WTC11 (cell line): ENCODE results near the gene TNS2. TPM values are rescaled to one million over a fixed set of nuclear protein-coding genes. Genes with fewer than 3 reads are reported as not detected.

ENCODE experiments used
- ATAC-seq: fragments of 200-7000 bp; cut with Tn5 transposase; 2 replicates; pipeline ENCODE4 v1.10.0; 2021; ENCODE audit warnings: mild to moderate bottlenecking, moderate library complexity
- CTCF ChIA-PET: fragments of 300-600 bp; sonication (Branson Sonifier 250); formaldehyde crosslinking; loops from one replicate; lab custom pipeline; 2021; ENCODE audit warnings: antibody characterized with exemption; lab: Charles Lee
- POLR2A ChIA-PET: fragments of 350-600 bp; sonication (Branson Sonifier 250); formaldehyde crosslinking; loops from one replicate; lab custom pipeline; 2021; ENCODE audit warnings: antibody characterized with exemption; lab: Charles Lee
- DNase-seq: peaks from one replicate; pipeline ENCODE4 v3.0.0; 2021; ENCODE audit warnings: low spot score
- H3K27ac Mint-ChIP-seq: 2 replicates; pipeline ENCODE4 v1.8.0; 2021; ENCODE audit warnings: mixed read lengths
- H3K27me3 Mint-ChIP-seq: 2 replicates; pipeline ENCODE4 v1.8.0; 2021; ENCODE audit warnings: low read depth, mild to moderate bottlenecking, moderate library complexity, mixed read lengths
- H3K36me3 Mint-ChIP-seq: 2 replicates; pipeline ENCODE4 v1.8.0; 2021; ENCODE audit warnings: mixed read lengths
- H3K4me1 Mint-ChIP-seq: 2 replicates; pipeline ENCODE4 v1.8.0; 2022; ENCODE audit warnings: mixed read lengths
- H3K4me3 Mint-ChIP-seq: 2 replicates; pipeline ENCODE4 v1.8.0; 2021; ENCODE audit warnings: mild to moderate bottlenecking, moderate library complexity, mixed read lengths
- H3K9me3 Mint-ChIP-seq: 2 replicates; pipeline ENCODE4 v1.8.0; 2021; ENCODE audit warnings: mixed read lengths
- ATF6 ChIP-seq: sonication (generic); formaldehyde crosslinking; IDR thresholded peaks from 2 replicates; pipeline ENCODE4 v1.8.1; 2023; ENCODE audit warnings: mild to moderate bottlenecking, missing genetic modification reagents
- CREB1 ChIP-seq: sonication (generic); formaldehyde crosslinking; IDR thresholded peaks from 2 replicates; pipeline ENCODE4 v1.8.0; 2023; ENCODE audit warnings: mild to moderate bottlenecking, missing genetic modification reagents
- CREM ChIP-seq: sonication (generic); formaldehyde crosslinking; IDR thresholded peaks from 2 replicates; pipeline ENCODE4 v1.8.1; 2022; ENCODE audit warnings: mild to moderate bottlenecking, missing genetic modification reagents, moderate library complexity
- E2F5 ChIP-seq: sonication (generic); formaldehyde crosslinking; IDR thresholded peaks from 2 replicates; pipeline ENCODE4 v1.8.1; 2022; ENCODE audit warnings: mild to moderate bottlenecking, moderate library complexity, missing genetic modification reagents
- FOXJ3 ChIP-seq: sonication (generic); formaldehyde crosslinking; IDR thresholded peaks from 2 replicates; pipeline ENCODE4 v1.9.0; 2021; ENCODE audit warnings: missing genetic modification reagents, mild to moderate bottlenecking, borderline replicate concordance
- JUN ChIP-seq: sonication (generic); formaldehyde crosslinking; IDR thresholded peaks from 2 replicates; pipeline ENCODE4 v1.8.0; 2023; ENCODE audit warnings: mild to moderate bottlenecking, missing genetic modification reagents
- MLX ChIP-seq: sonication (generic); formaldehyde crosslinking; IDR thresholded peaks from 2 replicates; pipeline ENCODE4 v1.8.1; 2023; ENCODE audit warnings: mild to moderate bottlenecking, missing genetic modification reagents, moderate library complexity
- MXD4 ChIP-seq: fragments of 250-450 bp; sonication (Bioruptor Pico); IDR thresholded peaks from 2 replicates; pipeline ENCODE4 v1.8.0; 2021; ENCODE audit warnings: mild to moderate bottlenecking, moderate library complexity, borderline replicate concordance
- NFATC4 ChIP-seq: fragments of 250-450 bp; sonication (Bioruptor Pico); IDR thresholded peaks from 2 replicates; pipeline ENCODE4 v1.9.0; 2021; ENCODE audit warnings: mild to moderate bottlenecking
- NFE2L1 ChIP-seq: sonication (generic); formaldehyde crosslinking; IDR thresholded peaks from 2 replicates; pipeline ENCODE4 v1.8.1; 2023; ENCODE audit warnings: missing genetic modification reagents
- PRRX2 ChIP-seq: fragments of 250-450 bp; sonication (Bioruptor Pico); IDR thresholded peaks from 2 replicates; pipeline ENCODE4 v1.8.0; 2021; ENCODE audit warnings: mild to moderate bottlenecking
- SMAD4 ChIP-seq: sonication (generic); formaldehyde crosslinking; IDR thresholded peaks from 2 replicates; pipeline ENCODE4 v1.8.0; 2022; ENCODE audit warnings: mild to moderate bottlenecking, missing genetic modification reagents
- TCF7 ChIP-seq: sonication (generic); formaldehyde crosslinking; IDR thresholded peaks from 2 replicates; pipeline ENCODE4 v1.8.0; 2022; ENCODE audit warnings: mild to moderate bottlenecking, low read depth, missing genetic modification reagents, moderate library complexity
- ZBTB43 ChIP-seq: sonication (generic); formaldehyde crosslinking; IDR thresholded peaks from 2 replicates; pipeline ENCODE4 v1.8.1; 2023; ENCODE audit warnings: mild to moderate bottlenecking, missing genetic modification reagents
- ZNF263 ChIP-seq: sonication (generic); formaldehyde crosslinking; IDR thresholded peaks from 2 replicates; pipeline ENCODE4 v1.8.1; 2022; ENCODE audit warnings: low read depth, mild to moderate bottlenecking, moderate library complexity, missing genetic modification reagents
- ZNF416 ChIP-seq: fragments of 250-450 bp; sonication (Bioruptor Pico); IDR thresholded peaks from 2 replicates; pipeline ENCODE4 v1.9.0; 2021; ENCODE audit warnings: mild to moderate bottlenecking, inconsistent platforms
- ZNF532 ChIP-seq: fragments of 250-450 bp; sonication (Bioruptor Pico); IDR thresholded peaks from 2 replicates; pipeline ENCODE4 v1.9.0; 2021; ENCODE audit warnings: mild to moderate bottlenecking, borderline replicate concordance
- total RNA-seq: library from RNA; stranded (reverse); gene quantifications from 3 replicates; pipeline ENCODE4 v1.2.3, GENCODE V29; 2021

Gene TNS2
- total RNA-seq, 1 experiment from 2014 or later: 7.7 TPM

- CTCF ChIA-PET: interaction anchor here (1.0 to 4.3 kb wide), 3 partner anchors 8 to 124 kb away, joined by 7 to 38 read pairs (median 8); partner anchors contain the start of gene IGFBP6
- H3K27ac Mint-ChIP-seq: no peak overlapping the region
- H3K9me3 Mint-ChIP-seq: no peaks in the 10 kb centered on the region
- no peaks in the 10 kb centered on the region; the same call in none of the 2 replicates for H3K27me3 Mint-ChIP-seq
- no peak for DNase-seq
- peaks cover 12% of the 10 kb centered on the region; the same call in 1 of the 2 replicates for H3K36me3 Mint-ChIP-seq
- H3K4me3 Mint-ChIP-seq: no peak overlapping the region
- peaks cover 32% of the 10 kb centered on the region for H3K4me1 Mint-ChIP-seq
- POLR2A ChIA-PET: no interaction called here
- TF ChIP-seq PRRX2 (CRISPR knock-in tag): no peak
- no peak for TF ChIP-seq ZNF416
- TF ChIP-seq ZBTB43 (CRISPR knock-in tag): no peak
- no peak for TF ChIP-seq NFE2L1 (CRISPR knock-in tag)
- no peak for TF ChIP-seq ATF6 (CRISPR knock-in tag)
- TF ChIP-seq JUN (CRISPR knock-in tag): no peak
- TF ChIP-seq CREB1 (CRISPR knock-in tag): no peak
- TF ChIP-seq ZNF263 (CRISPR knock-in tag): no peak
- no peak for TF ChIP-seq NFATC4
- TF ChIP-seq MXD4 (CRISPR knock-in tag): no peak
- ATAC-seq: no peak
Measured at GRCh38 chr12:53073881-53074280, 24.0 kb downstream of the TNS2 start.

GRCh38 chr12:53074283-53074998 is 24.6 kb downstream of the TNS2 start:
- no peaks in the 10 kb centered on the region; the same call in none of the 2 replicates for H3K27me3 Mint-ChIP-seq
- H3K36me3 Mint-ChIP-seq: peaks cover 12% of the 10 kb centered on the region; the same call in 1 of the 2 replicates
- H3K9me3 Mint-ChIP-seq: no peaks in the 10 kb centered on the region
- DNase-seq: no peak
- H3K4me3 Mint-ChIP-seq: no peak overlapping the region
- ChIA-PET POLR2A (no interaction called here), CTCF (interaction anchor here (1.0 to 4.3 kb wide), 3 partner anchors 9 to 123 kb away, joined by 7 to 38 read pairs (median 8); partner anchors contain the start of gene IGFBP6)
- TF ChIP-seq FOXJ3 (CRISPR knock-in tag) (no peak), CREM (CRISPR knock-in tag) (no peak), TCF7 (no peak), ZNF532 (CRISPR knock-in tag) (no peak), SMAD4 (CRISPR knock-in tag) (no peak), E2F5 (CRISPR knock-in tag) (no peak), MLX (CRISPR knock-in tag) (no peak), MXD4 (CRISPR knock-in tag) (no peak)
- peaks cover 27% of the 10 kb centered on the region for H3K4me1 Mint-ChIP-seq
- H3K27ac Mint-ChIP-seq: no peak overlapping the region
- no peak for ATAC-seq
